ENCODE measurements around the gene ARHGEF11. TPM values are rescaled to one million over a fixed set of nuclear protein-coding genes. Genes with fewer than 3 reads are reported as not detected.

The ARHGEF11 gene
- polyA plus RNA-seq, 1 donor (not counting 4 experiments of a cell fraction or from before 2014, with no cell fraction given) = 8.0 TPM

GRCh38 chr1:156908541-156908940 is 137.0 kb downstream of the ARHGEF11 start:
- dilution Hi-C loops (cut with MboI; ENCODE audit: extremely low pct_ligation_motif_present, low sequenced_read_pairs) = no loop called here
- Histone ChIP-seq H3K9me1 (ENCODE audit: control insufficient read depth, extremely low read depth, insufficient read depth, low read length) (no peaks in the 10 kb centered on the region), H3K4me3 (ENCODE audit: control insufficient read depth in 2 of 3, extremely low read depth in 1 of 3, insufficient read depth in 2 of 3, low read depth in 1 of 3, low read length in 3 of 3) (peak overlapping the region; percentile 0 to 61 (median 60)), H3K9me3 (ENCODE audit: control insufficient read depth, low read depth, low read length) (no peaks in the 10 kb centered on the region), H4K20me1 (ENCODE audit: control insufficient read depth, extremely low read depth, insufficient read depth, low read length) (no peaks in the 10 kb centered on the region), H3K9ac (ENCODE audit: control insufficient read depth, extremely low read depth, insufficient read depth, low read length) (no peak overlapping the region), H3K4me2 (ENCODE audit: control insufficient read depth, extremely low read depth, insufficient read depth, low read depth, low read length) (peak overlapping the region; percentile 75), H3K79me2 (ENCODE audit: control insufficient read depth, insufficient read depth, low read length) (no peaks in the 10 kb centered on the region), H3K27me3 (ENCODE audit: control insufficient read depth, extremely low read depth, insufficient read depth, low read length) (no peaks in the 10 kb centered on the region), H3K27ac (ENCODE audit: control insufficient read depth, insufficient read depth, low read length) (no peak overlapping the region), H2AFZ (ENCODE audit: control insufficient read depth, low read length) (no peak overlapping the region), H3K36me3 (ENCODE audit: control insufficient read depth in 2 of 2, extremely low read depth in 1 of 2, insufficient read depth in 2 of 2, low read length in 2 of 2) (peaks cover 0 to 9% of the 10 kb centered on the region in 2 experiments), H3K4me1 (ENCODE audit: control insufficient read depth, extremely low read depth, insufficient read depth, low read length) (peaks cover 17% of the 10 kb centered on the region)
- no peak for DNase-seq (ENCODE audit: low read depth, low spot score)
- no peak for FAIRE-seq
- TF ChIP-seq, protein P1, sequence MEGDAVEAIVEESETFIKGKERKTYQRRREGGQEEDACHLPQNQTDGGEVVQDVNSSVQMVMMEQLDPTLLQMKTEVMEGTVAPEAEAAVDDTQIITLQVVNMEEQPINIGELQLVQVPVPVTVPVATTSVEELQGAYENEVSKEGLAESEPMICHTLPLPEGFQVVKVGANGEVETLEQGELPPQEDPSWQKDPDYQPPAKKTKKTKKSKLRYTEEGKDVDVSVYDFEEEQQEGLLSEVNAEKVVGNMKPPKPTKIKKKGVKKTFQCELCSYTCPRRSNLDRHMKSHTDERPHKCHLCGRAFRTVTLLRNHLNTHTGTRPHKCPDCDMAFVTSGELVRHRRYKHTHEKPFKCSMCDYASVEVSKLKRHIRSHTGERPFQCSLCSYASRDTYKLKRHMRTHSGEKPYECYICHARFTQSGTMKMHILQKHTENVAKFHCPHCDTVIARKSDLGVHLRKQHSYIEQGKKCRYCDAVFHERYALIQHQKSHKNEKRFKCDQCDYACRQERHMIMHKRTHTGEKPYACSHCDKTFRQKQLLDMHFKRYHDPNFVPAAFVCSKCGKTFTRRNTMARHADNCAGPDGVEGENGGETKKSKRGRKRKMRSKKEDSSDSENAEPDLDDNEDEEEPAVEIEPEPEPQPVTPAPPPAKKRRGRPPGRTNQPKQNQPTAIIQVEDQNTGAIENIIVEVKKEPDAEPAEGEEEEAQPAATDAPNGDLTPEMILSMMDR (optimal IDR thresholded peaks at IDR 0.05 in 1 of 3, IDR thresholded peaks at IDR 0.05 in 1 of 3, conservative IDR thresholded peaks at IDR 0.05 in 1 of 3; ENCODE audit: extremely low read depth in 1 of 3, insufficient read depth in 2 of 3, low read length in 3 of 3) = no peak
- no peak for TF ChIP-seq EZH2 (IDR thresholded peaks at IDR 0.05; ENCODE audit: low read length)

- no peak overlapping the region for H3K4me3 ChIP-seq (ENCODE audit: control insufficient read depth in 2 of 3, extremely low read depth in 1 of 3, insufficient read depth in 2 of 3, low read depth in 1 of 3, low read length in 3 of 3)
- H2AFZ ChIP-seq (ENCODE audit: control insufficient read depth, low read length) = no peak overlapping the region
- DNase-seq (ENCODE audit: low read depth, low spot score) = no peak
- no peaks in the 10 kb centered on the region for H3K27me3 ChIP-seq (ENCODE audit: control insufficient read depth, extremely low read depth, insufficient read depth, low read length)
- TF ChIP-seq, protein P1 (optimal IDR thresholded peaks at IDR 0.05 in 1 of 3, IDR thresholded peaks at IDR 0.05 in 1 of 3, conservative IDR thresholded peaks at IDR 0.05 in 1 of 3; ENCODE audit: extremely low read depth in 1 of 3, insufficient read depth in 2 of 3, low read length in 3 of 3) = no peak
- TF ChIP-seq EZH2 (IDR thresholded peaks at IDR 0.05; ENCODE audit: low read length) = no peak
- H3K4me1 ChIP-seq (ENCODE audit: control insufficient read depth, extremely low read depth, insufficient read depth, low read length) = peaks cover 17% of the 10 kb centered on the region
- no peak for FAIRE-seq
- no peaks in the 10 kb centered on the region for H3K9me3 ChIP-seq (ENCODE audit: control insufficient read depth, low read depth, low read length)
- H3K9me1 ChIP-seq (ENCODE audit: control insufficient read depth, extremely low read depth, insufficient read depth, low read length) = no peaks in the 10 kb centered on the region
- no peak overlapping the region for H3K9ac ChIP-seq (ENCODE audit: control insufficient read depth, extremely low read depth, insufficient read depth, low read length)
- H4K20me1 ChIP-seq (ENCODE audit: control insufficient read depth, extremely low read depth, insufficient read depth, low read length) = no peaks in the 10 kb centered on the region
- dilution Hi-C loops (cut with MboI; ENCODE audit: extremely low pct_ligation_motif_present, low sequenced_read_pairs) = no loop called here
- no peak overlapping the region for H3K4me2 ChIP-seq (ENCODE audit: control insufficient read depth, extremely low read depth, insufficient read depth, low read depth, low read length)
- H3K79me2 ChIP-seq (ENCODE audit: control insufficient read depth, insufficient read depth, low read length) = no peaks in the 10 kb centered on the region
- H3K36me3 ChIP-seq (ENCODE audit: control insufficient read depth in 2 of 2, extremely low read depth in 1 of 2, insufficient read depth in 2 of 2, low read length in 2 of 2) = peaks cover 0 to 2% of the 10 kb centered on the region in 2 experiments
- no peak overlapping the region for H3K27ac ChIP-seq (ENCODE audit: control insufficient read depth, insufficient read depth, low read length)
Measured at GRCh38 chr1:156906206-156906906, 139.2 kb downstream of the ARHGEF11 start.
